Measurements from ENCODE around the gene LPCAT1.

LPCAT1 gene

GRCh38 chr5:1418238-1418920 lies 105.4 kb downstream of the LPCAT1 start:
- no peak for DNase-seq

- no peak for DNase-seq
These were observed 106.1 kb downstream of the LPCAT1 start for GRCh38 chr5:1417586-1418225.

GRCh38 chr5:1416856-1417469 lies 106.8 kb downstream of the LPCAT1 start:
- no peak for DNase-seq

- no peak for DNase-seq
These were observed 108.0 kb downstream of the LPCAT1 start for GRCh38 chr5:1415626-1416360.

GRCh38 chr5:1415059-1415425 lies 108.7 kb downstream of the LPCAT1 start:
- DNase-seq, result no peak

GRCh38 chr5:1414311-1415058 lies 109.3 kb downstream of the LPCAT1 start:
- DNase-seq, result no peak

- no peak for DNase-seq
These were observed 110.0 kb downstream of the LPCAT1 start for GRCh38 chr5:1413611-1414241.

- DNase-seq, result no peak
These were observed 110.5 kb downstream of the LPCAT1 start for GRCh38 chr5:1413211-1413610.

GRCh38 chr5:1412621-1413020 lies 111.1 kb downstream of the LPCAT1 start:
- no peak for DNase-seq

- DNase-seq, result no peak
These were observed 111.6 kb downstream of the LPCAT1 start for GRCh38 chr5:1412163-1412562.

Data from COR-L47 (cell line).